T-cell (primary cell): ENCODE data around the gene LILRA6. TPM values are rescaled to one million over a fixed set of nuclear protein-coding genes. Genes with fewer than 3 reads are reported as not detected.
A peak's percentile ranks its signal among the peaks of the same experiment; 100 is the strongest.
"Not testable (repeated sequence)": the region's sequence is repeated elsewhere in the genome, so short reads cannot be mapped to it uniquely, and the experiment has no call there.

ENCODE experiments used
- ATAC-seq, 4 experiments: fragments of 200-7000 bp in 3 of 4; fragments of 150-1000 bp in 1 of 4; cut with Tn5 transposase; replicated peaks in 1 of 4; 1 replicate in 3 of 4; 2 replicates in 1 of 4; pipeline ENCODE4 v1.10.0; 2021; ENCODE audit warnings: moderate library complexity in 3 of 4, mild to moderate bottlenecking in 2 of 4, moderate number of reproducible peaks in 1 of 4
- CTCF ChIA-PET, 2 donors: fragments of 300-600 bp; sonication (Branson Sonifier 250); formaldehyde crosslinking; loops; one replicate each; lab custom pipeline; 2022; ENCODE audit warnings: antibody characterized with exemption in 2 of 2; lab: Charles Lee
- POLR2A ChIA-PET, 2 donors: fragments of 300-600 bp; sonication (Branson Sonifier 250); formaldehyde crosslinking; loops; one replicate each; lab custom pipeline; 2022; ENCODE audit warnings: antibody characterized with exemption in 2 of 2; lab: Charles Lee
- DNase-seq, 35 experiments: peaks; one replicate each; pipeline versions ENCODE4 v3.0.0 to v3.0.0-alpha.2; 2013 to 2023
- H3K27ac ChIP-seq: one replicate; pipeline ENCODE4 v1.5.1; 2013; ENCODE audit warnings: low read length
- H3K27me3 ChIP-seq, 2 experiments: replicated peaks in 1 of 2; 1 replicate in 1 of 2; 2 replicates in 1 of 2; pipeline versions ENCODE4 v1.6.1 to v1.7.0; 2013; ENCODE audit warnings: low read length in 1 of 2, mixed read lengths in 1 of 2; ENCODE audit not compliant: control insufficient read depth in 2 of 2, insufficient read depth in 2 of 2; ENCODE audit errors: extremely low read depth in 1 of 2
- H3K36me3 ChIP-seq, 2 donors: 1 replicate in 1 of 2; 2 replicates in 1 of 2; pipeline versions ENCODE4 v1.6.1 to v1.7.0; 2013; ENCODE audit warnings: low read length in 1 of 2; ENCODE audit not compliant: control insufficient read depth in 2 of 2, insufficient read depth in 1 of 2; ENCODE audit errors: extremely low read depth in 1 of 2
- H3K4me1 ChIP-seq, 2 experiments: 1 replicate in 1 of 2; 2 replicates in 1 of 2; pipeline versions ENCODE4 v1.6.1 to v1.7.0; 2013; ENCODE audit warnings: low read length in 2 of 2, mixed read lengths in 1 of 2; ENCODE audit not compliant: insufficient read depth in 2 of 2, control insufficient read depth in 1 of 2; ENCODE audit errors: extremely low read depth in 1 of 2
- H3K4me3 ChIP-seq, 2 donors: 1 replicate in 1 of 2; 2 replicates in 1 of 2; pipeline versions ENCODE4 v1.5.1 to v1.7.0; 2013; ENCODE audit warnings: mild to moderate bottlenecking in 2 of 2, low read length in 1 of 2, moderate library complexity in 1 of 2; ENCODE audit not compliant: control insufficient read depth in 1 of 2; ENCODE audit errors: extremely low read depth in 1 of 2
- H3K9me3 ChIP-seq: 2 replicates; pipeline ENCODE4 v1.7.0; 2013
- H3K27ac Mint-ChIP-seq, 2 donors: one replicate each; pipeline ENCODE4 v1.8.0; 2020 to 2021; ENCODE audit warnings: mild to moderate bottlenecking in 2 of 2, mixed read lengths in 2 of 2
- H3K27me3 Mint-ChIP-seq, 2 donors: one replicate each; pipeline ENCODE4 v1.8.0; 2021 to 2022; ENCODE audit warnings: mixed read lengths in 2 of 2
- H3K36me3 Mint-ChIP-seq: one replicate; pipeline ENCODE4 v1.8.0; 2021; ENCODE audit warnings: mixed read lengths
- H3K4me1 Mint-ChIP-seq, 3 donors: one replicate each; pipeline ENCODE4 v1.8.0; 2020 to 2022; ENCODE audit warnings: mixed read lengths in 3 of 3, mild to moderate bottlenecking in 1 of 3
- H3K4me3 Mint-ChIP-seq, 3 donors: one replicate each; pipeline ENCODE4 v1.8.0; 2020 to 2022; ENCODE audit warnings: mild to moderate bottlenecking in 3 of 3, mixed read lengths in 3 of 3, moderate library complexity in 3 of 3
- H3K9me3 Mint-ChIP-seq, 3 donors: one replicate each; pipeline ENCODE4 v1.8.0; 2020 to 2022; ENCODE audit warnings: mixed read lengths in 3 of 3
- WGBS: methylation state at CpG from one replicate; pipeline ENCODE4 v1.1.5; 2013; ENCODE audit warnings: missing lambda C conversion rate; ENCODE audit not compliant: insufficient coverage; 5-methylcytosine and 5-hydroxymethylcytosine counted together
- total RNA-seq, 35 experiments: library from RNA in 6 of 35; stranded (reverse) in 6 of 35; fragments of 120-200 nt in 1 of 35; gene quantifications; one replicate each; pipeline versions ENCODE4 v1.2.1 to v1.2.4 and lab custom pipeline; 2013 to 2026

The LILRA6 gene
- total RNA-seq, result under 1 TPM in 3 of 5 donors, not detected in 2; 0.13 to 0.58 (median 0.43) TPM
- 0.35 TPM for total RNA-seq (2013)
- 0 to 7.4 (median 0.17) reads per million in 29 experiments for total RNA-seq (lab: John Stamatoyannopoulos, UW)

GRCh38 chr19:54242646-54243045, at the start of gene LILRA6:
TSS of gene LILRA6 (minus strand) at chr19:54242790.
- H3K36me3 ChIP-seq, H3K9me3 ChIP-seq, ATAC-seq, H3K4me3 Mint-ChIP-seq, POLR2A ChIA-PET, H3K4me3 ChIP-seq, CTCF ChIA-PET, H3K4me1 ChIP-seq, H3K9me3 Mint-ChIP-seq, H3K4me1 Mint-ChIP-seq, H3K36me3 Mint-ChIP-seq, H3K27ac ChIP-seq: not testable (repeated sequence)
- H3K27me3 ChIP-seq, result peaks cover 0 to 32% of the 10 kb centered on the region in 2 experiments
- WGBS, result 76% methylated on average over 2 of the region's 6 CpGs
- H3K27ac Mint-ChIP-seq, result peak within 1 kb of the TSS in 1 of 2 donors; percentile 23
- DNase-seq, result peak in 1 of 35 experiments; percentile 17
- H3K27me3 Mint-ChIP-seq, result peaks cover 6 to 28% of the 10 kb centered on the region in 2 donors

- H3K27ac Mint-ChIP-seq, H3K4me1 ChIP-seq, H3K4me3 ChIP-seq, ATAC-seq, DNase-seq, H3K9me3 ChIP-seq, H3K36me3 ChIP-seq, POLR2A ChIA-PET, H3K36me3 Mint-ChIP-seq, H3K4me3 Mint-ChIP-seq, H3K9me3 Mint-ChIP-seq, H3K27ac ChIP-seq: not testable (repeated sequence)
- Mint-ChIP-seq H3K4me1 (peaks cover 0 to 15% (median 12%) of the 10 kb centered on the region in 3 donors), H3K27me3 (peaks cover 24 to 27% of the 10 kb centered on the region in 2 donors)
- WGBS, result 80% methylated on average over 1 of the region's 8 CpGs
- CTCF ChIA-PET, result interaction anchor here in 1 of 2 donors (0.5 to 0.6 kb wide), 2 partner anchors 12 to 264 kb away, joined by 3 read pairs; no protein-coding TSS in a partner anchor
- peaks cover 0 to 21% of the 10 kb centered on the region in 2 experiments for H3K27me3 ChIP-seq
Measured at GRCh38 chr19:54289160-54289559, 46.6 kb upstream of the LILRA6 start.

- Histone ChIP-seq H3K9me3 (no peaks in the 10 kb centered on the region), H3K4me3 (no peak overlapping the region), H3K27me3 (peaks cover 0 to 28% of the 10 kb centered on the region in 2 experiments), H3K27ac (no peak overlapping the region), H3K4me1 (peaks cover 0 to 3% of the 10 kb centered on the region in 2 experiments), H3K36me3 (no peaks in the 10 kb centered on the region)
- no CpG with 5 or more reads among the region's 4 CpGs for WGBS
- ATAC-seq (no peak), DNase-seq (no peak)
- Mint-ChIP-seq H3K27me3 (peaks cover 16 to 35% of the 10 kb centered on the region in 2 donors), H3K9me3 (no peaks in the 10 kb centered on the region), H3K4me3 (no peak overlapping the region), H3K27ac (no peak overlapping the region), H3K36me3 (no peaks in the 10 kb centered on the region), H3K4me1 (peaks cover 0 to 15% (median 14%) of the 10 kb centered on the region in 3 donors)
- CTCF ChIA-PET, result no interaction called here
- POLR2A ChIA-PET, result no interaction called here
Measured at GRCh38 chr19:54287456-54287855, 44.9 kb upstream of the LILRA6 start.

GRCh38 chr19:54286283-54286682, 43.7 kb upstream of the LILRA6 start:
- POLR2A ChIA-PET, H3K36me3 ChIP-seq, H3K27ac ChIP-seq, H3K36me3 Mint-ChIP-seq, H3K27ac Mint-ChIP-seq, H3K9me3 Mint-ChIP-seq, DNase-seq, H3K4me3 ChIP-seq, ATAC-seq, H3K4me1 ChIP-seq, H3K9me3 ChIP-seq, CTCF ChIA-PET, H3K4me3 Mint-ChIP-seq: not testable (repeated sequence)
- peaks cover 0 to 16% (median 15%) of the 10 kb centered on the region in 3 donors for H3K4me1 Mint-ChIP-seq
- H3K27me3 ChIP-seq, result peaks cover 0 to 36% of the 10 kb centered on the region in 2 experiments
- WGBS, result no CpG with 5 or more reads among the region's 10 CpGs
- peaks cover 20 to 38% of the 10 kb centered on the region in 2 donors for H3K27me3 Mint-ChIP-seq

- POLR2A ChIA-PET, result not testable (repeated sequence)
Measured at GRCh38 chr19:54285427-54286056, 43.0 kb upstream of the LILRA6 start.

GRCh38 chr19:54282686-54283470, 40.3 kb upstream of the LILRA6 start:
- no peaks in the 10 kb centered on the region for H3K36me3 Mint-ChIP-seq
- ChIA-PET POLR2A (no interaction called here), CTCF (no interaction called here)
- H3K27ac Mint-ChIP-seq, result no peak overlapping the region
- no peaks in the 10 kb centered on the region for H3K36me3 ChIP-seq
- DNase-seq (no peak), ATAC-seq (no peak)
- no peak overlapping the region for H3K4me3 Mint-ChIP-seq
- peaks cover 0 to 53% of the 10 kb centered on the region in 2 experiments for H3K27me3 ChIP-seq
- H3K27ac ChIP-seq, result no peak overlapping the region
- H3K4me3 ChIP-seq, result no peak overlapping the region
- 14% methylated on average over 5 of the region's 9 CpGs for WGBS
- H3K9me3 ChIP-seq, result no peaks in the 10 kb centered on the region
- peaks cover 0 to 18% (median 15%) of the 10 kb centered on the region in 3 donors for H3K4me1 Mint-ChIP-seq
- H3K9me3 Mint-ChIP-seq, result no peaks in the 10 kb centered on the region
- peaks cover 0 to 3% of the 10 kb centered on the region in 2 experiments for H3K4me1 ChIP-seq
- H3K27me3 Mint-ChIP-seq, result peaks cover 29 to 55% of the 10 kb centered on the region in 2 donors

More at GRCh38 chr19:54285427-54286056, 43.0 kb upstream of the LILRA6 start:
- H3K27ac Mint-ChIP-seq, H3K9me3 ChIP-seq, H3K4me1 ChIP-seq, H3K36me3 Mint-ChIP-seq, H3K9me3 Mint-ChIP-seq, H3K27ac ChIP-seq, H3K4me3 Mint-ChIP-seq, CTCF ChIA-PET, H3K4me3 ChIP-seq, H3K36me3 ChIP-seq: not testable (repeated sequence)
- WGBS, result 37% methylated on average over 8 of the region's 12 CpGs
- Mint-ChIP-seq H3K27me3 (peaks cover 25 to 41% of the 10 kb centered on the region in 2 donors), H3K4me1 (peaks cover 0 to 18% (median 15%) of the 10 kb centered on the region in 3 donors)
- ATAC-seq, result peak in 3 of 4 experiments; percentile 31 to 65 (median 53)
- DNase-seq, result peak in 3 of 35 experiments; percentile 4 to 15 (median 11)
- peaks cover 0 to 42% of the 10 kb centered on the region in 2 experiments for H3K27me3 ChIP-seq
